A549 (cell line): ENCODE measurements around the gene ISG15. TPM values are rescaled to one million over a fixed set of nuclear protein-coding genes. Genes with fewer than 3 reads are reported as not detected.

Experiments used
- ATAC-seq, 2 experiments: fragments of 200-7000 bp in 1 of 2; fragments of >200 bp in 1 of 2; cut with Nextera tagmentation in 1 of 2; cut with Tn5 transposase in 1 of 2; 3 replicates each; pipeline versions ENCODE4 v1.8.0 to v1.9.1; 2018 to 2020; ENCODE audit warnings: mild to moderate bottlenecking in 1 of 2, moderate library complexity in 1 of 2
- CTCF ChIA-PET: fragments of 300-600 bp; sonication (Branson Sonifier 250); formaldehyde crosslinking; extraction: SDS; loops from one replicate; lab custom pipeline; 2021; ENCODE audit warnings: antibody characterized with exemption, inconsistent platforms; lab: Yijun Ruan, JAX
- POLR2A ChIA-PET: fragments of 350-600 bp; formaldehyde crosslinking; extraction: SDS; loops from one replicate; lab custom pipeline; 2021; ENCODE audit warnings: antibody characterized with exemption, inconsistent platforms; lab: Yijun Ruan, JAX
- DNase-seq, 2 experiments: peaks; one replicate each; pipeline versions ENCODE4 v3.0.0 to v3.0.0-alpha.2; 2011 to 2016; ENCODE audit warnings: low read depth in 1 of 2, low spot score in 1 of 2
- FAIRE-seq: peaks from 2 replicates; lab custom pipeline; 2011; peaks lifted over from hg19 to GRCh38; lab: Jason Lieb, UNC
- H3K27ac ChIP-seq, 2 experiments: fragments of >200 bp; sonication (Bioruptor Twin); formaldehyde crosslinking; 3 replicates each; pipeline ENCODE4 v1.5.1; 2016 to 2017
- H3K4me1 ChIP-seq: fragments of >200 bp; sonication (Bioruptor Twin); formaldehyde crosslinking; 3 replicates; pipeline ENCODE4 v1.6.1; 2016
- H3K4me2 ChIP-seq: fragments of >200 bp; sonication (Bioruptor Twin); formaldehyde crosslinking; 3 replicates; pipeline ENCODE4 v1.6.1; 2016
- H3K4me3 ChIP-seq: fragments of >200 bp; sonication (Bioruptor Twin); formaldehyde crosslinking; 3 replicates; pipeline ENCODE4 v1.5.1; 2016
- H3K9me3 ChIP-seq: fragments of >200 bp; sonication (Bioruptor Twin); formaldehyde crosslinking; 3 replicates; pipeline ENCODE4 v1.6.1; 2016
- ATOH8 ChIP-seq: fragments of 250-450 bp; sonication (Bioruptor Pico); IDR thresholded peaks from 2 replicates; pipeline ENCODE4 v1.5.0; 2020; ENCODE audit warnings: low read depth, mild to moderate bottlenecking, moderate library complexity
- BHLHE40 ChIP-seq: IDR thresholded peaks from 2 replicates; pipeline ENCODE4 v1.6.1; 2012; ENCODE audit warnings: low read depth, low read length, inconsistent platforms
- CBX8 ChIP-seq: fragments of 200-600 bp; sonication (generic); IDR thresholded peaks from 2 replicates; pipeline ENCODE4 v1.6.1; 2016
- CEBPB ChIP-seq, 2 experiments: fragments of >200 bp in 1 of 2; sonication (Bioruptor Twin) in 1 of 2; formaldehyde crosslinking in 1 of 2; IDR thresholded peaks; 2 replicates each; pipeline ENCODE4 v1.6.1; 2012 to 2016
- CHD2 ChIP-seq: fragments of 150-350 bp; IDR thresholded peaks from 2 replicates; pipeline ENCODE4 v1.6.1; 2014; ENCODE audit warnings: low read length; ENCODE audit not compliant: partially characterized antibody
- CHD4 ChIP-seq: fragments of 200-600 bp; sonication (generic); IDR thresholded peaks from 2 replicates; pipeline ENCODE4 v1.6.1; 2016; ENCODE audit warnings: antibody characterized with exemption, mild to moderate bottlenecking, borderline replicate concordance
- EP300 ChIP-seq, 2 experiments: fragments of >200 bp; sonication (Bioruptor Twin); formaldehyde crosslinking; IDR thresholded peaks; 2 replicates in 1 of 2; 3 replicates in 1 of 2; pipeline ENCODE4 v1.6.1; 2016 to 2017
- ESRRA ChIP-seq: fragments of 150-350 bp; IDR thresholded peaks from 2 replicates; pipeline ENCODE4 v1.6.1; 2014; ENCODE audit warnings: mild to moderate bottlenecking, low read length, borderline replicate concordance
- FOSB ChIP-seq: fragments of 250-450 bp; sonication (Bioruptor Pico); IDR thresholded peaks from 2 replicates; pipeline ENCODE4 v1.5.0; 2020; ENCODE audit warnings: mild to moderate bottlenecking, moderate library complexity
- FOSL2 ChIP-seq, 2 experiments: fragments of 450-650 bp in 1 of 2; fragments of >200 bp in 1 of 2; sonication (Bioruptor Twin) in 1 of 2; formaldehyde crosslinking; IDR thresholded peaks; 2 replicates each; pipeline versions ENCODE4 v1.5.0 to v1.6.1; 2016 to 2020; ENCODE audit warnings: mild to moderate bottlenecking in 1 of 2, moderate library complexity in 1 of 2
- GATA3 ChIP-seq: IDR thresholded peaks from 2 replicates; pipeline ENCODE4 v1.6.1; 2012; ENCODE audit warnings: borderline replicate concordance
- HDAC2 ChIP-seq: fragments of 200-600 bp; sonication (generic); IDR thresholded peaks from 2 replicates; pipeline ENCODE4 v1.6.1; 2016
- HEYL ChIP-seq: fragments of 250-450 bp; sonication (Bioruptor Pico); IDR thresholded peaks from 2 replicates; pipeline ENCODE4 v1.8.0; 2021; ENCODE audit warnings: mild to moderate bottlenecking, moderate library complexity
- HOXB13 ChIP-seq: fragments of 250-450 bp; sonication (Bioruptor Pico); IDR thresholded peaks from 2 replicates; pipeline ENCODE4 v1.5.0; 2020; ENCODE audit warnings: low read depth, mild to moderate bottlenecking, moderate library complexity
- HOXB5 ChIP-seq: fragments of 250-450 bp; sonication (Bioruptor Pico); IDR thresholded peaks from 2 replicates; pipeline ENCODE4 v1.5.0; 2020; ENCODE audit warnings: mild to moderate bottlenecking, moderate library complexity
- JUNB ChIP-seq: fragments of >200 bp; sonication (Bioruptor Twin); formaldehyde crosslinking; IDR thresholded peaks from 2 replicates; pipeline ENCODE4 v1.6.1; 2016
- KDM1A ChIP-seq: fragments of 200-600 bp; sonication (generic); IDR thresholded peaks from 2 replicates; pipeline ENCODE4 v1.6.1; 2016; ENCODE audit warnings: low read depth, mild to moderate bottlenecking
- KDM5A ChIP-seq: fragments of 200-600 bp; sonication (generic); IDR thresholded peaks from 2 replicates; pipeline ENCODE4 v1.6.1; 2016; ENCODE audit warnings: antibody characterized with exemption, mild to moderate bottlenecking
- MAX ChIP-seq: IDR thresholded peaks from 2 replicates; pipeline ENCODE4 v1.6.1; 2012
- MAZ ChIP-seq: fragments of 150-350 bp; IDR thresholded peaks from 2 replicates; pipeline ENCODE4 v1.6.1; 2014; ENCODE audit warnings: antibody characterized with exemption, low read depth, low read length, borderline replicate concordance
- NFE2L2 ChIP-seq: fragments of 150-350 bp; conservative IDR thresholded peaks from 2 replicates; pipeline ENCODE4 v1.6.1; 2014; ENCODE audit warnings: low read length
- POLR2A ChIP-seq: IDR thresholded peaks from 2 replicates; pipeline ENCODE4 v1.6.1; 2012; ENCODE audit warnings: mild to moderate bottlenecking, low read length
- RARB ChIP-seq: fragments of 250-450 bp; sonication (Bioruptor Pico); IDR thresholded peaks from 2 replicates; pipeline ENCODE4 v1.8.0; 2021; ENCODE audit warnings: mild to moderate bottlenecking, moderate library complexity
- RCOR1 ChIP-seq: fragments of 150-350 bp; IDR thresholded peaks from 2 replicates; pipeline ENCODE4 v1.6.1; 2014; ENCODE audit warnings: antibody characterized with exemption, low read length, low read depth
- RFX5 ChIP-seq: fragments of 450-650 bp; IDR thresholded peaks from 2 replicates; pipeline ENCODE4 v1.7.1; 2014; ENCODE audit warnings: antibody characterized with exemption, mild to moderate bottlenecking, moderate library complexity
- SMC3 ChIP-seq: fragments of >200 bp; sonication (Bioruptor Twin); formaldehyde crosslinking; IDR thresholded peaks from 3 replicates; pipeline ENCODE4 v1.6.1; 2018; ENCODE audit warnings: inconsistent platforms
- TP53 ChIP-seq: fragments of 250-450 bp; sonication (Bioruptor Pico); IDR thresholded peaks from 2 replicates; pipeline ENCODE4 v1.5.0; 2021; ENCODE audit warnings: mild to moderate bottlenecking, moderate library complexity
- ZC3H11A ChIP-seq: fragments of 450-650 bp; IDR thresholded peaks from 2 replicates; pipeline ENCODE4 v1.6.1; 2014; ENCODE audit warnings: antibody characterized with exemption, mild to moderate bottlenecking
- ZSCAN20 ChIP-seq: fragments of 250-450 bp; sonication (Bioruptor Pico); IDR thresholded peaks from 2 replicates; pipeline ENCODE4 v1.8.0; 2022; ENCODE audit warnings: mild to moderate bottlenecking, moderate library complexity
- WGBS: methylation state at CpG from one replicate; pipeline ENCODE4 v1.1.6; 2017; ENCODE audit errors: missing lambda C conversion rate; 5-methylcytosine and 5-hydroxymethylcytosine counted together
- polyA plus RNA-seq, 4 experiments: library from polyadenylated mRNA; depleted of rRNA in 3 of 4; stranded (reverse); fragments of >200 nt; fragmentation: RNase III in 1 of 4; extraction: RNeasy Plus Mini Kit Qiagen cat#74134 plus additional on column Dnase treatment in 1 of 4; gene quantifications; 2 replicates in 3 of 4; 3 replicates in 1 of 4; pipeline ENCODE4 v1.2.3, GENCODE V29; 2011 to 2017
- TF ChIP-seq, protein P1 (sequence below): IDR thresholded peaks from 2 replicates; pipeline ENCODE4 v1.6.1; 2012; ENCODE audit warnings: low read depth, borderline replicate concordance
- TF ChIP-seq, protein P2 (sequence below): fragments of >200 bp; sonication (Bioruptor Twin); formaldehyde crosslinking; IDR thresholded peaks from 3 replicates; pipeline ENCODE4 v1.5.1; 2016
- TF ChIP-seq, protein P3 (sequence below): fragments of >200 bp; sonication (Bioruptor Twin); formaldehyde crosslinking; IDR thresholded peaks from 2 replicates; pipeline ENCODE4 v1.6.1; 2016
- TF ChIP-seq, protein P4 (sequence below): fragments of 150-350 bp; IDR thresholded peaks from 2 replicates; pipeline ENCODE4 v1.6.1; 2014; ENCODE audit warnings: low read depth, mild to moderate bottlenecking, low read length

Gene ISG15
- polyA plus RNA-seq, 2 of the 4 experiments (the other 2 are of a cell fraction): 4.6 to 11.2 TPM

DNA sequence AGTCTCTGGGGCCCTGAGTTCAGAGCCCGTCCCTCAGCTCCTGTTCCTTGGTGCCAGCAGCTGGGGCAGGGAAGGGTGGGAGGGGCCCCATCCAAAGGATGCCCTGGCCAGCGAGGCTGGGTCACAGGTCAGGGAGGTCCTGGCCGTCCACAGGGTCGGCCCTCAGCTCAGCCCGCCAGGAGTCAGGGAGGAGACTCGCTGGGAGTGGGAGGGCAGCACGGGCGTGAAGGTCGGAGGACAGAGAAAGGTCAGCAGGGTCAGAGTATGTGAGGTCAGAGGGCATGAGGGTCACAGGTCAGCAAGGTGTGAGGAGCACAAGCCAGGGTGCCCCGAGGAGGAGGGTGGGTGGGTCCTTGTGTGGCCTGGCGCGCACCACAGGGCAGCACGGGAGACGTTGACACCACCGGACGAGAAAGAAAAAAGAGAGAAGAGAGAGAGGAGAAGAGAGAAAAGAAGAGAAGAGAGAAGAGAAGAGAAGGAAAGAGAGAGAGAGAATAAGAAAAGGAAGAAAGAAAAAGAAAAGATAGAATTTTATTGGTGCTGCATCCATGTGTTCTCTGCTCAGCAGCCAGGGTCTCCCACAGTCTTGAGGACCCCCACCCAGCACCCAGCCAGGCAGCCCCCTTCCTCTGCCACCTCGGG, 38.5 kb upstream of the ISG15 start:
- ATAC-seq: no peak
- FAIRE-seq: no peak
- WGBS: 84% methylated on average over 16 of the region's 17 CpGs
- ChIA-PET POLR2A (no interaction called here), CTCF (interaction anchor here (0.8 to 3.7 kb wide), 4 partner anchors 8 to 70 kb away, joined by 3 to 26 read pairs (median 8); partner anchors contain the start of genes AGRN and PLEKHN1)
- no peak for DNase-seq
- Histone ChIP-seq H3K9me3 (no peaks in the 10 kb centered on the region), H3K4me2 (no peak overlapping the region; the same call in 2 of the 3 replicates), H3K4me1 (peaks cover 7% of the 10 kb centered on the region; the same call in 1 of the 3 replicates), H3K4me3 (no peak overlapping the region), H3K27ac (no peak overlapping the region; a peak in 1 of 6 replicates)
- TF ChIP-seq, protein P1, sequence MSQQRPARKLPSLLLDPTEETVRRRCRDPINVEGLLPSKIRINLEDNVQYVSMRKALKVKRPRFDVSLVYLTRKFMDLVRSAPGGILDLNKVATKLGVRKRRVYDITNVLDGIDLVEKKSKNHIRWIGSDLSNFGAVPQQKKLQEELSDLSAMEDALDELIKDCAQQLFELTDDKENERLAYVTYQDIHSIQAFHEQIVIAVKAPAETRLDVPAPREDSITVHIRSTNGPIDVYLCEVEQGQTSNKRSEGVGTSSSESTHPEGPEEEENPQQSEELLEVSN: no peak
- no peak for TF ChIP-seq CHD4
- TF ChIP-seq FOSL2 (IDR thresholded peaks at IDR 0.05): no peak
- no peak for TF ChIP-seq FOSL2 (CRISPR knock-in tag; IDR thresholded peaks at IDR 0.05)
- no peak for TF ChIP-seq NFE2L2
- TF ChIP-seq KDM1A: no peak
- TF ChIP-seq RCOR1: no peak
- no peak for TF ChIP-seq FOSB (CRISPR knock-in tag)
- TF ChIP-seq, protein P2, sequence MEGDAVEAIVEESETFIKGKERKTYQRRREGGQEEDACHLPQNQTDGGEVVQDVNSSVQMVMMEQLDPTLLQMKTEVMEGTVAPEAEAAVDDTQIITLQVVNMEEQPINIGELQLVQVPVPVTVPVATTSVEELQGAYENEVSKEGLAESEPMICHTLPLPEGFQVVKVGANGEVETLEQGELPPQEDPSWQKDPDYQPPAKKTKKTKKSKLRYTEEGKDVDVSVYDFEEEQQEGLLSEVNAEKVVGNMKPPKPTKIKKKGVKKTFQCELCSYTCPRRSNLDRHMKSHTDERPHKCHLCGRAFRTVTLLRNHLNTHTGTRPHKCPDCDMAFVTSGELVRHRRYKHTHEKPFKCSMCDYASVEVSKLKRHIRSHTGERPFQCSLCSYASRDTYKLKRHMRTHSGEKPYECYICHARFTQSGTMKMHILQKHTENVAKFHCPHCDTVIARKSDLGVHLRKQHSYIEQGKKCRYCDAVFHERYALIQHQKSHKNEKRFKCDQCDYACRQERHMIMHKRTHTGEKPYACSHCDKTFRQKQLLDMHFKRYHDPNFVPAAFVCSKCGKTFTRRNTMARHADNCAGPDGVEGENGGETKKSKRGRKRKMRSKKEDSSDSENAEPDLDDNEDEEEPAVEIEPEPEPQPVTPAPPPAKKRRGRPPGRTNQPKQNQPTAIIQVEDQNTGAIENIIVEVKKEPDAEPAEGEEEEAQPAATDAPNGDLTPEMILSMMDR: no peak
- no peak for TF ChIP-seq MAZ
- TF ChIP-seq POLR2A: no peak
- TF ChIP-seq ZSCAN20 (CRISPR knock-in tag): no peak
- no peak for TF ChIP-seq MAX
- no peak for TF ChIP-seq HOXB5 (CRISPR knock-in tag)
- no peak for TF ChIP-seq CHD2
- TF ChIP-seq ATOH8 (CRISPR knock-in tag): no peak
- TF ChIP-seq CEBPB (IDR thresholded peaks at IDR 0.05): no peak
- no peak for TF ChIP-seq CBX8
- no peak for TF ChIP-seq ZC3H11A
- no peak for TF ChIP-seq TP53
- TF ChIP-seq RFX5: no peak
- TF ChIP-seq, all 56 proteins: peak for 0

DNA sequence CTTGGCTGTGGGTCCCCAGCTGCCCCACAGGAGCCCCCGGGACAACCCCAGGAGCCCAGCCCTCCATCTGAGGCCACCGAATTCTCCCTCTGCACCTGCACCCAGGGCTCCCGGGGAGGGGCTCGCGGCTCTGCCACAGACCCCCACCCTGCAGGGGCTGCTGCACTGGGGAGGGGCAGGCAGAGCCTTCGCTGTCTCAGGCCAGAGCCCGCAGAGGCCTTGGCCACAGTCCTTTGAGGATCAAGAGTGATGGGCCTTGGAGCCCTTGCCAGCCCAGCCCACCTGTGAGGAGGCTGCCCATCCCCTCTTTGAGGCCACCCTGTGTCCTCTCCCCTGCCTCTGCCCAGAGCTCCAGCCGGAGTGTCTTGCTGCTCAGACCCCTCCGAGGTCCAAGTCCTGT, 37.9 kb upstream of the ISG15 start:
- TF ChIP-seq SMC3 (no peak), RARB (CRISPR knock-in tag) (no peak), MAX (no peak), HDAC2 (no peak), KDM5A (no peak), CBX8 (no peak), CHD2 (no peak), HEYL (CRISPR knock-in tag) (no peak), ESRRA (no peak), ZSCAN20 (CRISPR knock-in tag) (no peak), FOSL2 (IDR thresholded peaks at IDR 0.05) (no peak), FOSL2 (CRISPR knock-in tag; IDR thresholded peaks at IDR 0.05) (no peak), POLR2A (no peak), JUNB (no peak), HOXB13 (CRISPR knock-in tag) (no peak), EP300 (IDR thresholded peaks at IDR 0.05) (no peak), BHLHE40 (no peak), GATA3 (no peak)
- TF ChIP-seq, protein P3, sequence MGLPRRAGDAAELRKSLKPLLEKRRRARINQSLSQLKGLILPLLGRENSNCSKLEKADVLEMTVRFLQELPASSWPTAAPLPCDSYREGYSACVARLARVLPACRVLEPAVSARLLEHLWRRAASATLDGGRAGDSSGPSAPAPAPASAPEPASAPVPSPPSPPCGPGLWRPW: no peak
- TF ChIP-seq, protein P4, sequence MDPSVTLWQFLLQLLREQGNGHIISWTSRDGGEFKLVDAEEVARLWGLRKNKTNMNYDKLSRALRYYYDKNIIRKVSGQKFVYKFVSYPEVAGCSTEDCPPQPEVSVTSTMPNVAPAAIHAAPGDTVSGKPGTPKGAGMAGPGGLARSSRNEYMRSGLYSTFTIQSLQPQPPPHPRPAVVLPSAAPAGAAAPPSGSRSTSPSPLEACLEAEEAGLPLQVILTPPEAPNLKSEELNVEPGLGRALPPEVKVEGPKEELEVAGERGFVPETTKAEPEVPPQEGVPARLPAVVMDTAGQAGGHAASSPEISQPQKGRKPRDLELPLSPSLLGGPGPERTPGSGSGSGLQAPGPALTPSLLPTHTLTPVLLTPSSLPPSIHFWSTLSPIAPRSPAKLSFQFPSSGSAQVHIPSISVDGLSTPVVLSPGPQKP: no peak
- WGBS: 86% methylated on average over 3 of the region's 9 CpGs
- ChIA-PET CTCF (interaction anchor here (0.6 to 3.7 kb wide), 7 partner anchors 9 to 106 kb away, joined by 3 to 26 read pairs (median 5); partner anchors contain the start of gene PLEKHN1), POLR2A (interaction anchor here (1.4 kb wide), 1 partner anchor 9 kb away, joined by 14 read pairs; the partner anchor contains the start of gene PLEKHN1)
- Histone ChIP-seq H3K4me2 (peak overlapping the region; percentile 82), H3K9me3 (no peaks in the 10 kb centered on the region), H3K27ac (peak overlapping the region in 1 of 2 experiments; percentile 90; a peak in 2 of 6 replicates), H3K4me3 (no peak overlapping the region; the same call in 2 of the 3 replicates), H3K4me1 (peaks cover 7% of the 10 kb centered on the region; the same call in 1 of the 3 replicates)
- DNase-seq (no peak), ATAC-seq (no peak; a peak in 1 of 6 replicates), FAIRE-seq (no peak)
